ENCODE measurements around the gene SKAP2. TPM values are rescaled to one million over a fixed set of nuclear protein-coding genes. Genes with fewer than 3 reads are reported as not detected.

The SKAP2 gene
- total RNA-seq, 6 experiments from 2014 or later: 7.2 to 12.3 (median 9.1) TPM

GRCh38 chr7:26675143-26675887 is 189.1 kb downstream of the SKAP2 start:
- H3K4me3 Mint-ChIP-seq: no peak overlapping the region
- TF ChIP-seq, protein P1, sequence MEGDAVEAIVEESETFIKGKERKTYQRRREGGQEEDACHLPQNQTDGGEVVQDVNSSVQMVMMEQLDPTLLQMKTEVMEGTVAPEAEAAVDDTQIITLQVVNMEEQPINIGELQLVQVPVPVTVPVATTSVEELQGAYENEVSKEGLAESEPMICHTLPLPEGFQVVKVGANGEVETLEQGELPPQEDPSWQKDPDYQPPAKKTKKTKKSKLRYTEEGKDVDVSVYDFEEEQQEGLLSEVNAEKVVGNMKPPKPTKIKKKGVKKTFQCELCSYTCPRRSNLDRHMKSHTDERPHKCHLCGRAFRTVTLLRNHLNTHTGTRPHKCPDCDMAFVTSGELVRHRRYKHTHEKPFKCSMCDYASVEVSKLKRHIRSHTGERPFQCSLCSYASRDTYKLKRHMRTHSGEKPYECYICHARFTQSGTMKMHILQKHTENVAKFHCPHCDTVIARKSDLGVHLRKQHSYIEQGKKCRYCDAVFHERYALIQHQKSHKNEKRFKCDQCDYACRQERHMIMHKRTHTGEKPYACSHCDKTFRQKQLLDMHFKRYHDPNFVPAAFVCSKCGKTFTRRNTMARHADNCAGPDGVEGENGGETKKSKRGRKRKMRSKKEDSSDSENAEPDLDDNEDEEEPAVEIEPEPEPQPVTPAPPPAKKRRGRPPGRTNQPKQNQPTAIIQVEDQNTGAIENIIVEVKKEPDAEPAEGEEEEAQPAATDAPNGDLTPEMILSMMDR (IDR thresholded peaks at IDR 0.05): no peak
- no peaks in the 10 kb centered on the region for H3K9me3 Mint-ChIP-seq
- DNase-seq: peak; percentile 37
- no peak overlapping the region for H3K27ac Mint-ChIP-seq
- H3K36me3 Mint-ChIP-seq (ENCODE audit: low read depth): no peaks in the 10 kb centered on the region
- peaks cover 18% of the 10 kb centered on the region for H3K4me1 Mint-ChIP-seq (ENCODE audit: low read depth)
- H3K27me3 Mint-ChIP-seq (ENCODE audit: insufficient read depth): no peaks in the 10 kb centered on the region; the same call in 1 of the 2 replicates

- Mint-ChIP-seq H3K27ac (no peak overlapping the region), H3K9me3 (no peaks in the 10 kb centered on the region), H3K27me3 (ENCODE audit: insufficient read depth) (no peaks in the 10 kb centered on the region; the same call in 1 of the 2 replicates), H3K4me1 (ENCODE audit: low read depth) (peaks cover 18% of the 10 kb centered on the region), H3K4me3 (no peak overlapping the region), H3K36me3 (ENCODE audit: low read depth) (no peaks in the 10 kb centered on the region)
- TF ChIP-seq, protein P1 (IDR thresholded peaks at IDR 0.05): no peak
- DNase-seq: no peak
Observed at GRCh38 chr7:26673858-26674257, 190.5 kb downstream of the SKAP2 start.

- H3K27me3 Mint-ChIP-seq (ENCODE audit: insufficient read depth): no peaks in the 10 kb centered on the region; the same call in 1 of the 2 replicates
- DNase-seq: no peak
- no peak overlapping the region for H3K27ac Mint-ChIP-seq
- H3K4me3 Mint-ChIP-seq: no peak overlapping the region
- TF ChIP-seq, protein P1 (IDR thresholded peaks at IDR 0.05): no peak
- H3K9me3 Mint-ChIP-seq: no peaks in the 10 kb centered on the region
- peaks cover 18% of the 10 kb centered on the region for H3K4me1 Mint-ChIP-seq (ENCODE audit: low read depth)
- no peaks in the 10 kb centered on the region for H3K36me3 Mint-ChIP-seq (ENCODE audit: low read depth)
Observed at GRCh38 chr7:26673271-26673670, 191.1 kb downstream of the SKAP2 start.

DNA sequence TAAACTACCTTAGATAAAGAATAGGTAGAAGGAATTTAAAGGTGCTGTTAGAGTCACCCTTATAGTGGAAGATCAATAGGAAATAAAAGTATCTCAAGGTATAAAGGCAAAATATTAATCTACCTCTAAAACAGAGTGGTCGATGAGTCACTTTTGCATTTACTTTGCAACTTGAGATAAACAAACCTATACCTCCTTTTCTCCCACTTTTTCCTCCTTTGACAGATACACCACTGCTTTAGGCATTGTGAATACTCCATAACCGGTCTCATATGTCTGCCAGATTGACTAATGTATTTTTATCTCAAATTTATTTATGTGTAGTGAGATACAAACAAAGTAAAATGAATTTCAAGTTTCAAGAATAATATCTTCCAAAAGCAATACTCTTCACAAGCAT is 193.5 kb downstream of the SKAP2 start:
- DNase-seq: no peak
- H3K27me3 Mint-ChIP-seq (ENCODE audit: insufficient read depth): no peaks in the 10 kb centered on the region; the same call in 1 of the 2 replicates
- TF ChIP-seq, protein P1 (IDR thresholded peaks at IDR 0.05): no peak
- H3K27ac Mint-ChIP-seq: no peak overlapping the region
- no peaks in the 10 kb centered on the region for H3K36me3 Mint-ChIP-seq (ENCODE audit: low read depth)
- H3K4me1 Mint-ChIP-seq (ENCODE audit: low read depth): peaks cover 23% of the 10 kb centered on the region
- H3K9me3 Mint-ChIP-seq: no peaks in the 10 kb centered on the region
- H3K4me3 Mint-ChIP-seq: no peak overlapping the region

DNA sequence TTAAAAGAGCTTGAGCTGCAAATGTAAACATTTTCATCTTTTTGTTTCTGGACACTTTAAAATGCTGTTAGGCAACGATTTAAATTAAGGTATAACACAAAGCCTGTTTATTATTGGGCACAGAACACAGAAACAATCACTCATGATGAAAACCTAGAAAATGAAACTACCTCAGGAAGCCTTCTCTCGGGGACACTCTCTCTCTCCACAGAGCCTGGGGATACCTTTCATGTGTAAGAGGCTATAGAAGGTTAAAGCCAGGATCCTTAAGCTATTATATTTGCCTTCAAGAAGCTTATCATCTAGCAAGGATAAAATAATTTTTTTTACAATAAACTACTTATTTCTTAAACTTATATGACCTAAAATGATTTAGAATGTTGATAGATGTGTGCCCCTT is 194.1 kb downstream of the SKAP2 start:
- peaks cover 18% of the 10 kb centered on the region for H3K4me1 Mint-ChIP-seq (ENCODE audit: low read depth)
- H3K27ac Mint-ChIP-seq: no peak overlapping the region
- H3K4me3 Mint-ChIP-seq: peak overlapping the region; percentile 57; the same call in 1 of the 2 replicates
- H3K27me3 Mint-ChIP-seq (ENCODE audit: insufficient read depth): no peaks in the 10 kb centered on the region; the same call in 1 of the 2 replicates
- no peaks in the 10 kb centered on the region for H3K9me3 Mint-ChIP-seq
- no peak for DNase-seq
- no peaks in the 10 kb centered on the region for H3K36me3 Mint-ChIP-seq (ENCODE audit: low read depth)
- TF ChIP-seq, protein P1 (IDR thresholded peaks at IDR 0.05): no peak
